NOMO-1 treated with dmso at 0.1 percent for 144 hours (cell line): ENCODE measurements around the gene NAA10.

ENCODE experiments used
- DNase-seq: peaks from one replicate; lab custom pipeline; 2025; ENCODE audit not compliant: unreplicated experiment; lab: John Stamatoyannopoulos, UW

Gene NAA10

DNA sequence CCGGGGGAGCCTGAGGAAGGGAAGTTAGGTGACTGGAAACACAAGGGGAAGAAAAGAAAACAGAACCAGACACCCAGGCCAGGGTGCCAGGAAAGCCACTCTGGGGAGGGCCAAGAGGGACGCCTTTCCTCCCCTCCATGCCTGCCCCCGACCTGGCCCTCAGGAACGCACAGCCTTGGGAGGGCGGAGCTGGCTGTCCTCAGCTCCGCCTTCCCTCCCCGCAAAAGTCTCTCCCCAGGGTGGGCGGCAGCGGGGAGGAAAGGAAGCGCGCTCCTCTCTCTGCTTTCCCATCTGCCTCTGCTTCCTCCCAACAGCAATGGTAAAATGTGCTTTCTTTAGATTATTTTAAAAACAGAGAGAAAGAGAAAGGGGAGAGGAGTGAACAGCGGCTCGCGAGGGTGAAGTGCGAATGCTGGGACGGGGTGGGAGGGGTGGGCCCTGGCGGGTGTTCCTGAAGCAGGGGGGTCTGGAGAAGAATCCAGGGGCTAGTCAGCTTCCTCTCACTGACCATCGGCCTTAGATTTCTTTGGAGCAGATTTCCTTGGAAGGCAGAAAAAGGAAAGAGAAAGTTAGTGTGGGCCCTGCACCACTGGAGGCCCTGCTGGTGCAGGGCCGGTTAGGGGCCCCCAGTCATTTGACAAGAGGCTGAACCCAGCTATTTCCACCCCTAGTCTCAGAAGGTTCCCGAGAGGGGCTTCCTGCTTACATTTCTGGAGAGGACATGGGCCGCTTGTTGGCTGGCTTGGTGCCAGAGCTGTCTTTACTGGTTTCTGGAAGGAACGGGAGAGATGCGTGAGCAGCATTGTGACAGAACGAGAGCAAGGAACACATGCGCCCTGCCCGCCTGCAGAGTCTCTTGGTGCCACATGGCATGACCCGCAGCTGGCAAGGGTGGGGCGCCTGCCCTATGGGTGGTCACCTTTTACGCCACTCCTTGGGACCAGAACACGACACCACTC lies 14.3 kb upstream of the NAA10 start:
- no peak for DNase-seq

DNA sequence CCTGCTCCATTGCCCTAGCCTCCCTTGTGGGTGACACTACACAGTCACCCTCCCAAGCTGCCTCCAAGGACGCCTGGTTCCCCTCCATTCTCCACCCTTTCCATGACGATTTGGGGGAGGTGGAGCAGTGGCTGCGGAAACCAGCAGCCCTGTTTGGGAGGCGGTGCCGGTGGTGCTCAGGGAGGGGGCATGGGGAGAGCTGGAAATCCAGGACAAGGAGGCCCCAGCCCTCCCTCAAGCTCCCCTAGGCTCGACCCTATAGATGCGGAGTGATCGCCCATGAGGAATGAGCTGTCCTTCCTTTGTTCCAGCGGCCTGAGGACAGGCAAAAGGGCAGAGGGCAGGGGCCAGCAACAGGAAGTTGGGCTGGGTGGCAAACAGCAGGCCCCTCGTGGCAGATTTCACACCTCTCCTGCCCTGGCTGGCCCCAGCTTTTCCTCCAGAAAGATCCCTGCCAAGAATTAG lies 13.2 kb upstream of the NAA10 start:
- no peak for DNase-seq

- DNase-seq: peak; percentile 34
Measured at GRCh38 chrX:153947009-153947769, 12.4 kb upstream of the NAA10 start.

DNA sequence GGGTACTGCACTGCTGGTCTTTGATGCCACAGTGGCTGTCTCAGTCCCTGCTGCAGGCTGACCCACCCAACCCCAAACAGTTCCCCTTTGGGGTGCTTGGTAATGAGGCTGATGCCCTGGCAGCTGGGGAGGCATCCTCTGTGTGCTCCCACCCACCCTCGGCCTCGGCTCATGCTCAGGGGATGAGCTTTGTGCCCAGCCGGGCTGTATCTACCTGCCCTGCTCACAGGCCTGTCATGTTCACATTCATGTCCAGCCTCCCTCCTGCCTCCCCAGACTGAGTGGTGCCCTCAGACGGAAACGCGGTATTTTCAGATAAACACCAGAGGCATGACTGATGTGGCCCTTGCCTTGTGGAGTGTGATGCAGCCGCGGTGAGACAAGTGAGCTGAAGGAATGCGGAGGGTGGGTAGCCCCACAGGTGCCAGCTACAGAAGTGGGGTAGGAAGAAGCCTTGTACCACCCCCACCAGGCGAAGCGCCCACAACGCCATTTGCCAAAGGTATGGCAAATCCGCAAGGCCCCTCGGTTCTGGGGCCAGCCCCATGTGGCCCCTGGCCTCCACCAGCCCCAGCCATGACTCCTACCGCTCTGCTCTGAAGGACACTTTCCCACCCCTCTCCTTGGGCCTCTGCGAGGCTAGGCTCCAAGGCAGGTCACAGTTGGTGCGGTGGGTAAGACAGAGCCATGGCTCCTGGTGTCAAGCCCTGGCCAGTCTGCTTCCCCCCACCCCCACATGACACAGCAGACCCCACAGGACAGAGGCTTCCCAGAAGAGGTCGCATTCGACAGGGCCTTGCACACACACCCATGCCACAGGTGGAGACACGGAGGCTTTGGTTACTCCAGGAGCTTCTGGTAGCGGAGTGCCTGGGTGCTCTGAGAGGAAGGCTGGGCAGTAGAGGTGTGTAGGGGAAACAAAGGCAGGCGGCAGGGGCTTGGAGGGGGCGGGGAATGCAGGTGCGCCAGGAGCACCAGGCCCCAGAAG lies 11.4 kb upstream of the NAA10 start:
- no peak for DNase-seq

DNA sequence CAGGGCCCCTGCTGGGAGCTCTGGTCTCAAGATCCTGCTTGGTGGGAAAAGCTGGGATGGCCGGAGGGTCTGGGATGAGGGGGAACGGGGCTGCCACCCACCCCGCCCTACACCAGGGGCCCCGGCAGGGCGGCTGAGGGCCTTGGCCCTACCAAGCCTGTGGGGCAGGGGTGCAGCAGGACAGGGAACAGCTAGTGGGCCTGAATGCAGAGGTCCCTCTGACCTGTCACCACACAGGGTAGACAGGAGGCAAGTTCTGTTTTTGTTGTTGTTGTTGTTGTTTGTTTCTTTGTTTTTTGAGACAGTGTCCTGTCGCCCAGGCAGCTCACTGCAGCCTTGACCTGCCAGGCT lies 9.9 kb upstream of the NAA10 start:
- no peak for DNase-seq

DNA sequence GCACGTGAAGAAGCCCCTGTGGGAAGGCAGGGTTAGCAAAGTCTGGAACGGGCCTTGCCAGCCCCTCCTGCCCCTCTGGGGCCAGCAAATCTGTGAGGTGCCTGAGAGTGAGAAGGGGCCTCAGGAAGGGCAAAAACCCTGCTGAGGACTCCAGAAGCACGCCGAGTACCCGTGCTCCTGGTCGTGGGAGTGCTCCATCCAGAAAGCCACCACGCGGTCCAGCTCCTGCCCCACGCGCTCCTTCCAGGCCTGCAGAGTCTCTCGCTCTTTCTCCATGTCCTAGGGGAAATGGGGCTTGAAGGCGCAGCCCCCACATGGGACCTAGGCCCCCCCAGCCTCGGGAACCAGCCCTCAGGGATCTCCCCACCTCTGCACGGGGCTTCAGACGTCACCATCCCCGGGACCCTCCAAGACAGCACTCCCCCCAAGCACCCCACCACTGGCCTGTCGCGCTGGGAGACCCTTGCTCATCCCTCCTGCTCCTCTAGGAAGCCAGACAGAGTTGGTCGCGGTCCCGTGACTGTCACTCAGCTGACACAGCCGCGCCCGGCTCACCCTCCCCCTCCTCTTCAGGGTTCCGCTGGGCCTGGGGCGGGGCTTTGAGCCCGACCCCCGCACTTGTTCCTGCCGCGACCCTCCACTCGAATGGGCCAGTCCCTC lies 9.4 kb upstream of the NAA10 start, which contains the start of gene RENBP:
RENBP (minus strand) TSS at position 504 of the 660 bp plus-strand sequence; CDS start at position 471, 33 bp downstream.
- DNase-seq: no peak

GRCh38 chrX:153941336-153942252 lies 6.8 kb upstream of the NAA10 start:
- DNase-seq: no peak

DNA sequence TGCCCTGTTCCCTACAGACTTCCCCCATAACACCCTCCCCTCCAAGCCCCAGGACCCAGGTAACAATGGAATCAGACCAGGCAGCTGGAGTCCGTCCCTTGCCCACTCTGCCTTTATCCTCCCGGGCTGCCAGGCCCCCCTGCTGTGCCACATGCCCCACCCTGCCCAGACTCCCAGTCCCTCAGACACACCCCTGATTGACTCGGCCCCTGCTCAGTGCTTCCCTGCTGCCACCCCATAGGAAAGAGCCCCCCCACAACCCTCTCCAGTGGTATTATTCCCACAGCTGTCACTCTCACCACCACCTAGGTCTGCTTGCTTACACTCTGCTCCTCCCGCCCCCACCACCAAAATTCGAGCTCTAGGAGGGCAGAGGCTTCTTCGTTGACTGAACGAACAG lies 4.7 kb upstream of the NAA10 start:
- DNase-seq: no peak

DNA sequence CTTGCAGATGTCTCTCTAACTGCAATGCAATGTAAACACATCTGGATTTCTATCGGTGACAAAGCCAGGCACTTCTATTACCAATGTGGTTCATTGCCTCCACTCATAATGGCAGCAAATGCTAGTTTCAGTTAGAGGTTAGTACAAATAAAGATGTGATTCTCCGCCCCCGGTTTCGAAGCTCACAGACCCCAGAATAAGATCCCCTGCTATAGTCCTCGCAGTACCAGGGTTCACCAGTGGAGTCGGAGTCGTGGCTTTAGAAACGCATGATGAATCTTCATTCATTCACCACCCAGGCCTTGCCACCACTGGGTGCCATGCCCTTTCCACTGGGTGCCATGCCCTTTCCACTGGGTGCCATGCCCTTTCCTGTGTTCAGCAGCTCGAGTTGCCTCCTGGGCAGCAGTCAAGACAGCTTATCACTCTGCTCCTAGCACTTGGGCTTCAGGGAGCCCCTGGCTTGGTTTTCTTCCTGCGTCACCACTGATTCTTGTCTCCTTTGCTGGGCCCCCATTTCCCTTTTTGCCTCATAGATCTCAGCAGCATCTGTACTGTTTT lies 3.5 kb upstream of the NAA10 start:
- no peak for DNase-seq

- no peak for DNase-seq
Measured at GRCh38 chrX:153937056-153937455, 2.2 kb upstream of the NAA10 start.

GRCh38 chrX:153935326-153935851 lies 552 bp upstream of the NAA10 start:
- DNase-seq: no peak

GRCh38 chrX:153934148-153934761 lies 582 bp downstream of the NAA10 start:
- DNase-seq: no peak

DNA sequence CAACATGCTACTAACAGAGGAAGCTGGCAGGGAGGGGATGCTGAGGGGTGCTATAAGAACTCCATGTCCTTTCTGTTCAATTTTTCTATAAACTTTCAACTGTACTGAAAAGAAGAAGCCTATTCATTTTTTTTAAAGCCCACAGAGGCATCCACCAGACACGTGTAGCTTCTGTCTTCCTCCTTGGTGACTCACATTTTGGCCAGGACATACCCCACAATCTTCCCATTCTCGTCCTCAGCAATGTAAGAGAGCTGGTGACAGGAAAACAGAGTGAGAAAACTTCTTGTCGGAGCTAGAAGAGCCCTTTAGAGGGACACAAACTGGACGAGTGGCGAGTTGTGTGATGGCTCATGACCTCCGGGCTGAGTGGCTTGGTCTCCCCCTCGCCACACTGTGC lies 1.1 kb downstream of the NAA10 start:
- no peak for DNase-seq

- no peak for DNase-seq
Measured at GRCh38 chrX:153932220-153932915, 2.5 kb downstream of the NAA10 start.

DNA sequence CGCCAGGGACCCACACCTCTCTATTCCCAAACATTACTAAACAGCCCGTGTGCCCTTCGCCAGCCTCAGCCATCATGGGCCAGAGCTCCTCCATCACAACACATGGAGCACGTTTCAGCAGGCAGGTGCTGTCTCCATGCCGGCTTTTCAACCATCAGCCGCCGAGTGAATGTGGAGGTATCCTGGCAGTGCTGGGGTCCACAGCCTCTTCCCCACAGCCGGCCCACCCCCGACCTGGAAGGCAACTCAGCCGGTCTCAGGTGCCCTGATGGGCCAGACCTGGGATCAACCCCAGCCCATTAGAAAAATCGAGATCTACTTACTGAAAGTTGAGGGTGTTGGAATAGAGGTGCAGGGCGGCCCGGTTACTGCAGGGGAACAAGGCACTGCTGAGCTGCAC lies 3.1 kb downstream of the NAA10 start:
- DNase-seq: no peak

GRCh38 chrX:153931151-153931550 lies 3.7 kb downstream of the NAA10 start:
- DNase-seq: no peak

DNA sequence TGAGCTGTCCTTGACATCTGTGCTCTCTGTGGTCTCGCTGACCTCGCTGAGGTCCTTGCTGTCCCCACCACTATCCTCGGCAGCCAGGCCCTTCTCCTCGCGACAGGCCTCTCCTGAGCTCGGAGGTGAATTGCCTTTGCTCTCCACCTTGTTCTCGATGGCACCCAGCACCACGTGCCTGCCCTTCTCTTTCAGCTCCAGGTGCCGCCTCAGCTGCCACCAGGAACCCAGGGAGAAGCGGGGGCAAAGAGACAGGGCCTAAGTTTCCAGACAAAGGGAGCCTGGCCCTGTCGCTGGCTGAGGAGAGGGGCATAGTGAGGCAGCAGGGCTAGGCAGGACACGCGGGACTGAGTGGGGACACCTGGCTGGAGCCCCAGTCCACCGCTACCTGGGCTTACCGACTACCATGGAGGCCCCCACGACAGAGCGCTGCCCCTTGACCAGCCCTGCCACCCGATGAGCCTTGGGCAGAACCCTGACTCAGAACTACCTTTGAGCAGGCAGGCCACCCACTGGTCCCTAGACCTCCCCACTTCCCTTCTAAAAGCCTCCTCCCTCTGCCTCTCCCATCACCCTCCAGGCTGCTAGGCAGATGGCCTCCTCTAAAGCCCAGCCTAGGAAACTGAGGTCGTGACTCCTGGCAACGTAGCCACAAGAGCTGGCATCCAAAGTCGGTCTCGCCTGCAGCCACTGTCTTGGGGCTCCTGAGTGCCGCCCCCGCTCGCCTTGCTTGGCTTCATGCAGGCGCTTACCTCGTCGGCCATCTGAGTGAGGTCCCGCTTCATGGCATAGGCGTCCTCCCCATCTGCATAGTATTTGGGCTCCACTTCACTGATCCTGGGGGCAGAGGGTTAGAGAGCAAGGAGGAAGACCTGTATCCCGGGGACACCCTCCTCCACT lies 4.6 kb downstream of the NAA10 start:
- no peak for DNase-seq
